ENCODE measurements around the gene OXNAD1. TPM values are rescaled to one million over a fixed set of nuclear protein-coding genes. Genes with fewer than 3 reads are reported as not detected.

The OXNAD1 gene
- total and polyA plus RNA-seq, 10 of the 15 experiments (the other 5 are each of a cell fraction or from before 2014, with no cell fraction given) = 5.6 to 27.8 (median 16.2) TPM

- DNase-seq (ENCODE audit: low read depth, low spot score) (no peak), ATAC-seq (no peak), FAIRE-seq (no peak)
- BruUV-seq (replicated peaks) = no TSS peak
- Histone ChIP-seq H3K4me3 (no peak overlapping the region), H3K4me1 (ENCODE audit: control insufficient read depth, insufficient read depth, low read length) (no peaks in the 10 kb centered on the region), H3K79me2 (ENCODE audit: control insufficient read depth, insufficient read depth, low read length) (no peaks in the 10 kb centered on the region; the same call in 1 of the 2 replicates), H3K9me3 (replicated peaks; ENCODE audit: control insufficient read depth, insufficient read depth, low read length) (no peaks in the 10 kb centered on the region), H3K36me3 (ENCODE audit: control insufficient read depth in 2 of 2, insufficient read depth in 2 of 2, low read length in 1 of 2) (peaks cover 21 to 47% of the 10 kb centered on the region in 2 experiments), H3K9ac (ENCODE audit: control insufficient read depth, insufficient read depth, low read length) (no peak overlapping the region), H3K4me2 (ENCODE audit: control insufficient read depth, insufficient read depth) (no peak overlapping the region), H4K20me1 (ENCODE audit: control insufficient read depth, insufficient read depth) (no peaks in the 10 kb centered on the region), H2AFZ (ENCODE audit: control insufficient read depth, low read depth, low read length) (no peak overlapping the region), H3K27me3 (replicated peaks in 1 of 2; ENCODE audit: control insufficient read depth in 2 of 2, insufficient read depth in 2 of 2, low read length in 1 of 2) (no peaks in the 10 kb centered on the region), H3K27ac (ENCODE audit: control insufficient read depth, insufficient read depth) (no peak overlapping the region)
- ChIA-PET SMC1A (ENCODE audit: uncharacterized antibody, unreplicated experiment) (interaction anchor here (0.9 kb wide), 1 partner anchor 14 kb away, joined by 3 read pairs; no protein-coding TSS in a partner anchor), CTCF (no interaction called here), POLR2A (interaction anchor here (0.6 kb wide), 1 partner anchor 204 kb away, joined by 3 read pairs; no protein-coding TSS in a partner anchor), RAD21 (ENCODE audit: unreplicated experiment) (no interaction called here)
- in situ Hi-C loops (cut with MboI) = no loop called here
- TF ChIP-seq HSF1 (IDR thresholded peaks at IDR 0.05; ENCODE audit: low read depth, low read length) = no peak
- no peak for TF ChIP-seq CHD4 (IDR thresholded peaks at IDR 0.05)
- no peak for TF ChIP-seq ESRRA (IDR thresholded peaks at IDR 0.05; ENCODE audit: low read length)
- TF ChIP-seq BCL3 (IDR thresholded peaks at IDR 0.05; ENCODE audit: borderline replicate concordance, insufficient read depth, low read depth, low read length, poor library complexity, severe bottlenecking) = no peak
- no peak for TF ChIP-seq ZBTB11 (CRISPR knock-in tag; IDR thresholded peaks at IDR 0.05)
- WGBS (ENCODE audit: insufficient coverage, insufficient replicate concordance, low lambda C conversion rate, missing lambda C conversion rate) = 65% methylated on average over 6 of the region's 7 CpGs
- intact Hi-C loops (cut with micrococcal nuclease; ENCODE audit: unreplicated experiment) = no loop called here
Observed at GRCh38 chr3:16346413-16347081, 81.5 kb downstream of the OXNAD1 start.
